SK-N-SH treated with all-trans-retinoic acid at 6 μM for 48 hours (cell line): Measurements from ENCODE around the gene LGR5.

Source experiments
- ATAC-seq: fragments of 200-7000 bp; cut with Tn5 transposase; 3 replicates; pipeline ENCODE4 v1.9.1; 2020; ENCODE audit warnings: mild to moderate bottlenecking, moderate library complexity
- ARNTL ChIP-seq: fragments of 450-650 bp; formaldehyde crosslinking; IDR thresholded peaks from 2 replicates; pipeline ENCODE4 v1.5.0; 2020; ENCODE audit warnings: low read depth, mild to moderate bottlenecking, moderate library complexity, borderline replicate concordance
- CREB5 ChIP-seq: fragments of 250-450 bp; sonication (Bioruptor Pico); IDR thresholded peaks from 2 replicates; pipeline ENCODE4 v1.5.1; 2020; ENCODE audit warnings: low read depth, mild to moderate bottlenecking, moderate library complexity
- CSRNP3 ChIP-seq: fragments of 250-450 bp; sonication (Bioruptor Pico); IDR thresholded peaks from 2 replicates; pipeline ENCODE4 v1.5.1; 2021; ENCODE audit warnings: mild to moderate bottlenecking, moderate library complexity
- GLIS3 ChIP-seq: fragments of 250-450 bp; sonication (Bioruptor Pico); IDR thresholded peaks from 2 replicates; pipeline ENCODE4 v1.5.0; 2020; ENCODE audit warnings: mild to moderate bottlenecking, moderate library complexity
- ISL1 ChIP-seq: fragments of 250-450 bp; sonication (Bioruptor Pico); IDR thresholded peaks from 2 replicates; pipeline ENCODE4 v2.1.2; 2022; ENCODE audit warnings: mild to moderate bottlenecking, moderate library complexity
- OSR1 ChIP-seq: fragments of 250-450 bp; sonication (Bioruptor Pico); IDR thresholded peaks from 2 replicates; pipeline ENCODE4 v1.8.0; 2022; ENCODE audit warnings: moderate library complexity, mild to moderate bottlenecking, inconsistent platforms
- PPARA ChIP-seq: fragments of 250-450 bp; sonication (Bioruptor Pico); IDR thresholded peaks from 2 replicates; pipeline ENCODE4 v1.5.0; 2020; ENCODE audit warnings: mild to moderate bottlenecking, borderline replicate concordance
- RARB ChIP-seq: fragments of 250-450 bp; sonication (Bioruptor Pico); IDR thresholded peaks from 2 replicates; pipeline ENCODE4 v1.8.0; 2021; ENCODE audit warnings: mild to moderate bottlenecking, moderate library complexity
- TCF4 ChIP-seq: fragments of 250-450 bp; sonication (Bioruptor Pico); IDR thresholded peaks from 2 replicates; pipeline ENCODE4 v1.8.0; 2021; ENCODE audit warnings: mild to moderate bottlenecking, moderate library complexity, borderline replicate concordance
- TOX ChIP-seq: fragments of 250-450 bp; sonication (Bioruptor Pico); IDR thresholded peaks from 2 replicates; pipeline ENCODE4 v1.8.0; 2021; ENCODE audit warnings: mild to moderate bottlenecking, moderate library complexity, borderline replicate concordance
- ZC3H10 ChIP-seq: fragments of 250-450 bp; sonication (Bioruptor Pico); IDR thresholded peaks from 2 replicates; pipeline ENCODE4 v1.5.1; 2021; ENCODE audit warnings: mild to moderate bottlenecking, moderate library complexity
- ZFP3 ChIP-seq: fragments of 250-450 bp; sonication (Bioruptor Pico); IDR thresholded peaks from 2 replicates; pipeline ENCODE4 v1.5.0; 2020; ENCODE audit warnings: mild to moderate bottlenecking, moderate library complexity
- ZFP30 ChIP-seq: fragments of 450-650 bp; formaldehyde crosslinking; IDR thresholded peaks from 2 replicates; pipeline ENCODE4 v1.5.0; 2022; ENCODE audit warnings: mild to moderate bottlenecking, moderate library complexity
- ZNF565 ChIP-seq: fragments of 450-650 bp; formaldehyde crosslinking; conservative IDR thresholded peaks from 2 replicates; pipeline ENCODE4 v1.5.0; 2020; ENCODE audit warnings: low read depth, mild to moderate bottlenecking, moderate library complexity
- ZNF70 ChIP-seq: fragments of 450-650 bp; formaldehyde crosslinking; IDR thresholded peaks from 2 replicates; pipeline ENCODE4 v1.5.0; 2020; ENCODE audit warnings: mild to moderate bottlenecking, moderate library complexity
- ZNF8 ChIP-seq: fragments of 450-650 bp; formaldehyde crosslinking; IDR thresholded peaks from 2 replicates; pipeline ENCODE4 v1.5.0; 2020; ENCODE audit warnings: mild to moderate bottlenecking, moderate library complexity
- TF ChIP-seq, protein P1 (sequence below): fragments of 250-450 bp; sonication (Bioruptor Pico); IDR thresholded peaks from 2 replicates; pipeline ENCODE4 v1.5.0; 2020; ENCODE audit warnings: mild to moderate bottlenecking, moderate library complexity
- TF ChIP-seq, protein P2 (sequence below): fragments of 250-450 bp; sonication (Bioruptor Pico); IDR thresholded peaks from 2 replicates; pipeline ENCODE4 v1.8.0; 2021; ENCODE audit warnings: low read depth, mild to moderate bottlenecking, moderate library complexity, borderline replicate concordance
- TF ChIP-seq, protein P3 (sequence below): fragments of 250-450 bp; sonication (Bioruptor Pico); IDR thresholded peaks from 2 replicates; pipeline ENCODE4 v1.8.0; 2020; ENCODE audit warnings: mild to moderate bottlenecking, moderate library complexity, borderline replicate concordance

Gene LGR5

GRCh38 chr12:71460850-71461609, 21.4 kb downstream of the LGR5 start:
- no peak for TF ChIP-seq RARB
- TF ChIP-seq ISL1 = no peak
- no peak for TF ChIP-seq ZFP3 (CRISPR knock-in tag)
- no peak for TF ChIP-seq PPARA
- no peak for TF ChIP-seq ZNF70 (CRISPR knock-in tag)
- TF ChIP-seq GLIS3 = no peak
- TF ChIP-seq ZC3H10 (CRISPR knock-in tag) = no peak
- TF ChIP-seq ZNF8 (CRISPR knock-in tag) = no peak
- no peak for TF ChIP-seq CSRNP3
- TF ChIP-seq, protein P1, sequence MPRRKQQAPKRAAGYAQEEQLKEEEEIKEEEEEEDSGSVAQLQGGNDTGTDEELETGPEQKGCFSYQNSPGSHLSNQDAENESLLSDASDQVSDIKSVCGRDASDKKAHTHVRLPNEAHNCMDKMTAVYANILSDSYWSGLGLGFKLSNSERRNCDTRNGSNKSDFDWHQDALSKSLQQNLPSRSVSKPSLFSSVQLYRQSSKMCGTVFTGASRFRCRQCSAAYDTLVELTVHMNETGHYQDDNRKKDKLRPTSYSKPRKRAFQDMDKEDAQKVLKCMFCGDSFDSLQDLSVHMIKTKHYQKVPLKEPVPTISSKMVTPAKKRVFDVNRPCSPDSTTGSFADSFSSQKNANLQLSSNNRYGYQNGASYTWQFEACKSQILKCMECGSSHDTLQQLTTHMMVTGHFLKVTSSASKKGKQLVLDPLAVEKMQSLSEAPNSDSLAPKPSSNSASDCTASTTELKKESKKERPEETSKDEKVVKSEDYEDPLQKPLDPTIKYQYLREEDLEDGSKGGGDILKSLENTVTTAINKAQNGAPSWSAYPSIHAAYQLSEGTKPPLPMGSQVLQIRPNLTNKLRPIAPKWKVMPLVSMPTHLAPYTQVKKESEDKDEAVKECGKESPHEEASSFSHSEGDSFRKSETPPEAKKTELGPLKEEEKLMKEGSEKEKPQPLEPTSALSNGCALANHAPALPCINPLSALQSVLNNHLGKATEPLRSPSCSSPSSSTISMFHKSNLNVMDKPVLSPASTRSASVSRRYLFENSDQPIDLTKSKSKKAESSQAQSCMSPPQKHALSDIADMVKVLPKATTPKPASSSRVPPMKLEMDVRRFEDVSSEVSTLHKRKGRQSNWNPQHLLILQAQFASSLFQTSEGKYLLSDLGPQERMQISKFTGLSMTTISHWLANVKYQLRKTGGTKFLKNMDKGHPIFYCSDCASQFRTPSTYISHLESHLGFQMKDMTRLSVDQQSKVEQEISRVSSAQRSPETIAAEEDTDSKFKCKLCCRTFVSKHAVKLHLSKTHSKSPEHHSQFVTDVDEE (CRISPR knock-in tag) = no peak
- no peak for TF ChIP-seq ZNF565 (CRISPR knock-in tag)
- TF ChIP-seq, protein P2, sequence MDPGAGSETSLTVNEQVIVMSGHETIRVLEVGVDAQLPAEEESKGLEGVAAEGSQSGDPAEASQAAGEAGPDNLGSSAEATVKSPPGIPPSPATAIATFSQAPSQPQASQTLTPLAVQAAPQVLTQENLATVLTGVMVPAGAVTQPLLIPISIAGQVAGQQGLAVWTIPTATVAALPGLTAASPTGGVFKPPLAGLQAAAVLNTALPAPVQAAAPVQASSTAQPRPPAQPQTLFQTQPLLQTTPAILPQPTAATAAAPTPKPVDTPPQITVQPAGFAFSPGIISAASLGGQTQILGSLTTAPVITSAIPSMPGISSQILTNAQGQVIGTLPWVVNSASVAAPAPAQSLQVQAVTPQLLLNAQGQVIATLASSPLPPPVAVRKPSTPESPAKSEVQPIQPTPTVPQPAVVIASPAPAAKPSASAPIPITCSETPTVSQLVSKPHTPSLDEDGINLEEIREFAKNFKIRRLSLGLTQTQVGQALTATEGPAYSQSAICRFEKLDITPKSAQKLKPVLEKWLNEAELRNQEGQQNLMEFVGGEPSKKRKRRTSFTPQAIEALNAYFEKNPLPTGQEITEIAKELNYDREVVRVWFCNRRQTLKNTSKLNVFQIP (CRISPR knock-in tag) = no peak
- TF ChIP-seq CREB5 (CRISPR knock-in tag) = no peak
- no peak for TF ChIP-seq ZFP30 (CRISPR knock-in tag)
- TF ChIP-seq, protein P3, sequence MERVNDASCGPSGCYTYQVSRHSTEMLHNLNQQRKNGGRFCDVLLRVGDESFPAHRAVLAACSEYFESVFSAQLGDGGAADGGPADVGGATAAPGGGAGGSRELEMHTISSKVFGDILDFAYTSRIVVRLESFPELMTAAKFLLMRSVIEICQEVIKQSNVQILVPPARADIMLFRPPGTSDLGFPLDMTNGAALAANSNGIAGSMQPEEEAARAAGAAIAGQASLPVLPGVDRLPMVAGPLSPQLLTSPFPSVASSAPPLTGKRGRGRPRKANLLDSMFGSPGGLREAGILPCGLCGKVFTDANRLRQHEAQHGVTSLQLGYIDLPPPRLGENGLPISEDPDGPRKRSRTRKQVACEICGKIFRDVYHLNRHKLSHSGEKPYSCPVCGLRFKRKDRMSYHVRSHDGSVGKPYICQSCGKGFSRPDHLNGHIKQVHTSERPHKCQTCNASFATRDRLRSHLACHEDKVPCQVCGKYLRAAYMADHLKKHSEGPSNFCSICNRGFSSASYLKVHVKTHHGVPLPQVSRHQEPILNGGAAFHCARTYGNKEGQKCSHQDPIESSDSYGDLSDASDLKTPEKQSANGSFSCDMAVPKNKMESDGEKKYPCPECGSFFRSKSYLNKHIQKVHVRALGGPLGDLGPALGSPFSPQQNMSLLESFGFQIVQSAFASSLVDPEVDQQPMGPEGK = no peak
- TF ChIP-seq OSR1 = no peak
- TF ChIP-seq, all 23 proteins: peak for 0
- no peak for ATAC-seq

GRCh38 chr12:71461787-71462328, 22.3 kb downstream of the LGR5 start:
- no peak for ATAC-seq
- no peak for TF ChIP-seq CREB5 (CRISPR knock-in tag)
- no peak for TF ChIP-seq TCF4 (CRISPR knock-in tag)
- no peak for TF ChIP-seq RARB
- TF ChIP-seq, protein P1 (CRISPR knock-in tag) = no peak
- TF ChIP-seq, protein P3 = no peak
- TF ChIP-seq ZNF70 (CRISPR knock-in tag) = no peak
- TF ChIP-seq ARNTL (CRISPR knock-in tag) = no peak
- no peak for TF ChIP-seq ZC3H10 (CRISPR knock-in tag)
- TF ChIP-seq TOX = no peak
- no peak for TF ChIP-seq CSRNP3
